Hepatocyte (in vitro differentiated cells): ENCODE data around the gene SYS1.

Experiments used
- CTCF ChIP-seq: fragments of 200-600 bp; sonication (generic); IDR thresholded peaks from 2 replicates; pipeline ENCODE4 v1.5.1; 2016; ENCODE audit warnings: antibody characterized with exemption, mild to moderate bottlenecking; ENCODE audit not compliant: poor library complexity
- EZH2 ChIP-seq: fragments of 200-600 bp; sonication (generic); IDR thresholded peaks from 2 replicates; pipeline ENCODE4 v1.6.1; 2016; ENCODE audit warnings: antibody characterized with exemption, mild to moderate bottlenecking, borderline replicate concordance
- EZH2phosphoT487 ChIP-seq: fragments of 200-600 bp; sonication (generic); IDR thresholded peaks from one replicate; pipeline ENCODE4 v1.6.1; 2018; ENCODE audit warnings: antibody characterized with exemption, mild to moderate bottlenecking, low read depth, moderate library complexity; ENCODE audit not compliant: unreplicated experiment, severe bottlenecking

DNA sequence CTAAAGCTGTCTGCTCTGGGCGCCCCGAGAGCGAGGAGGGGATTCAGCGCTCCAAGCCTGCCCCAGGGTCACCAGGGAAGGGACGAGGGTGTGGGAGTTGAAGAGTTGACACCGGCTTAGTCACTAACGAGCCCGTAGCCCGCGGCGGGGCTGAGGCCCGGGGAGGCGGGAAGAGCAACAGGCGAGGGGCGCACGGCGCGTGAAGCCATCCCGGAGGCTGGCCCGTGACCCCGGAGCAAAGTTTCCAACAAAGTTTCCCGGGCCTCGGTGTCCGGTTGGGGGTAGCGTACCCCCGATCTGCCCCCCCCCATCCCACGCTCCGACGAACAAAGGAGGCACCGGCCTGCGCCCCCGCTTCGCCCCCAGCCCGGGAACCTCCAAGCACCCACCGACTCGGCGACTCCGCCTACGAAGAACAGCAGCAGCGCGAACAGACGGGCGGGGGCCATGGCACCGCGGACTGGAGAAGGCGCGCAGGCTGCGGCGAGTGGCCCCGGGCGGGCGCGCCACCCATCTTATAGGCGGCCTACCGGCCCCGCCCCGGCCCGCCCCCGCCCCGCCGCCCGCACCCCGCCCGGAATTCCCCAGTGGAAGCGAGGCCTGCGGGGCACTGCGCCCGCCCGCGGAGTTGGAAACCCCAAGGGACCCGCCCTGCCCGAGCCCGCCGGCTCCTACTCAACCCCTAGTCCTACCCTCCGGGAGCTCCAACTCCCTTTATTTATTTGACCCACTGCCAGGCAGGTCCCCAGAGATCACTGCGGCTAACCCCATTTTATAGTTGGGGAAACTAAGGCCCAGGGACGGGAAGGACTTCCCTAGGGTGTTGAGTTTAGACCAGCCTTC, 14.8 kb upstream of the SYS1 start, which contains the start of gene SDC4:
- TF ChIP-seq EZH2 (no peak), CTCF (no peak), EZH2phosphoT487 (no peak)
